Choroid plexus epithelial cell (primary cell): ENCODE results near the gene GPR157.
A peak's percentile ranks its signal among the peaks of the same experiment; 100 is the strongest.

ENCODE experiments used
- DNase-seq: peaks from one replicate; pipeline ENCODE4 v3.0.0-alpha.2; 2010; ENCODE audit warnings: low read depth
- H3K4me3 ChIP-seq: 2 replicates; pipeline ENCODE4 v1.5.1; 2011; ENCODE audit warnings: low read depth, mild to moderate bottlenecking, control low read depth, low read length, moderate library complexity
- TF ChIP-seq, protein P1 (sequence below): conservative IDR thresholded peaks from 2 replicates; pipeline ENCODE4 v1.5.1; 2011; ENCODE audit warnings: low read depth, mild to moderate bottlenecking, control low read depth, inconsistent platforms, low read length, moderate library complexity

GPR157 gene

DNA sequence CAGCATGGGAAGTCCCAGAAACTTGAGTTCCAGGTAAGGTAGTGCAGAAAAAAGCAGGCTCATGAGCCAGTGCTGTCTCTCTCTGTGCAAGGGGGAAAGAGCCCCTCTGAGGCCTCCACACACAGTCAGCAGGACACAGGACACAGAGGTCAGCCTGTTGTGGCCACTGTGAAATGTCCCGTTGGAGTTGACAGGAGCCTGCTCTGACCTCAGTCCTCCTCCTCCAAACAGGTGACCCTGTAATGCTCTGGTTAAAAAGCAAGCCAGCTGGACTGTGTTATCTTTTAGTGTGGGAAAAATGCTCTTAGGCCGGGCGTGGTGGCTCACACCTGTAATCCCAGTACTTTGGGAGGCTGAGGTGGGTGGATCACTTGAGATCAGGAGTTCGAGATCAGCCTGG, 24.2 kb upstream of the GPR157 start:
- no peak overlapping the region for H3K4me3 ChIP-seq
- TF ChIP-seq, protein P1, sequence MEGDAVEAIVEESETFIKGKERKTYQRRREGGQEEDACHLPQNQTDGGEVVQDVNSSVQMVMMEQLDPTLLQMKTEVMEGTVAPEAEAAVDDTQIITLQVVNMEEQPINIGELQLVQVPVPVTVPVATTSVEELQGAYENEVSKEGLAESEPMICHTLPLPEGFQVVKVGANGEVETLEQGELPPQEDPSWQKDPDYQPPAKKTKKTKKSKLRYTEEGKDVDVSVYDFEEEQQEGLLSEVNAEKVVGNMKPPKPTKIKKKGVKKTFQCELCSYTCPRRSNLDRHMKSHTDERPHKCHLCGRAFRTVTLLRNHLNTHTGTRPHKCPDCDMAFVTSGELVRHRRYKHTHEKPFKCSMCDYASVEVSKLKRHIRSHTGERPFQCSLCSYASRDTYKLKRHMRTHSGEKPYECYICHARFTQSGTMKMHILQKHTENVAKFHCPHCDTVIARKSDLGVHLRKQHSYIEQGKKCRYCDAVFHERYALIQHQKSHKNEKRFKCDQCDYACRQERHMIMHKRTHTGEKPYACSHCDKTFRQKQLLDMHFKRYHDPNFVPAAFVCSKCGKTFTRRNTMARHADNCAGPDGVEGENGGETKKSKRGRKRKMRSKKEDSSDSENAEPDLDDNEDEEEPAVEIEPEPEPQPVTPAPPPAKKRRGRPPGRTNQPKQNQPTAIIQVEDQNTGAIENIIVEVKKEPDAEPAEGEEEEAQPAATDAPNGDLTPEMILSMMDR: no peak
- no peak for DNase-seq

DNA sequence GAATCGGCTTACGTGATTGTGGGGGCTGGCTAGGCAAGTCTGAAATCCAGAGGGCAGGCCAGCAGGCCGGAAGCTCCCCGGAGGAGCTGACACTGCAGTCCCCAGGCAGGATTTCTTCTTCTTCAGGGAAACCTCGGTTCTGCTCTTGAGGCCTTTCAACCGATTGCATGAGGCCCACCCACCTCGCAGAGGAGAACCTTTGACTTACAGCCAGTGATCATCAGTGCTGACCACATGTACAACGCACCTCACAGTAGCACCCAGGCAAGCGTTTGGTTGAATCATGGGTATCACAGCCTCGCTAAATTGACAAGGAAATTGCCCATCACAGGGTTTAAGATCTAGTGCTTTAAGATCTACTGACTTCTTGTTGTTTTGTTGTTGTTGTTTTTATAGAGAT, 23.6 kb upstream of the GPR157 start:
- no peak for DNase-seq
- no peak overlapping the region for H3K4me3 ChIP-seq
- TF ChIP-seq, protein P1: no peak

DNA sequence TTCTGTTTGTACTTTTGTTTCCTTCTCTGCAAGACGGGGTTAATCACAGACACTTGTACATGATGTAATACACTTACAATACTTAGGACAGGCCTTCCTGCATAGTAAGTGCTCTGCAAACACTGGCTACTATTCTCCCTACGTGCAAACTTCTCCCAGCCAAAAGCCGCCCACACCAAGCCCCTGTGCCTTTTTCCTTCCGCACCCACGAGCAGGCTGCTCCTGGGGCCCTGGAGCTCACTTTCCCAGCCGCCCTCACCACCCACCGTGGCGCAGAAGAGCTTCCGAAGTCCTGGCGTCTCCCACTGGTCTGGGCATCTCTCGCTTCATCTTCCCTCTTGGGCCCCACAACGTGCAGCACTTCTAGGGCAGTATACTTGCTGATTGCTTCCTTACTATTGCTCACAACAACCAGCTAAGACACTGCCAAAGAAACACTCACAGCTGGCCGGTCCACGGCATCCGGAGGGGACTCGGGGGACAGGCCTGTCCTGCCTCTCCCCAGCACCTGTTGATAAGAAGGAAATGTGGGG, 22.5 kb upstream of the GPR157 start:
- DNase-seq: peak; percentile 46
- TF ChIP-seq, protein P1: no peak
- no peak overlapping the region for H3K4me3 ChIP-seq

DNA sequence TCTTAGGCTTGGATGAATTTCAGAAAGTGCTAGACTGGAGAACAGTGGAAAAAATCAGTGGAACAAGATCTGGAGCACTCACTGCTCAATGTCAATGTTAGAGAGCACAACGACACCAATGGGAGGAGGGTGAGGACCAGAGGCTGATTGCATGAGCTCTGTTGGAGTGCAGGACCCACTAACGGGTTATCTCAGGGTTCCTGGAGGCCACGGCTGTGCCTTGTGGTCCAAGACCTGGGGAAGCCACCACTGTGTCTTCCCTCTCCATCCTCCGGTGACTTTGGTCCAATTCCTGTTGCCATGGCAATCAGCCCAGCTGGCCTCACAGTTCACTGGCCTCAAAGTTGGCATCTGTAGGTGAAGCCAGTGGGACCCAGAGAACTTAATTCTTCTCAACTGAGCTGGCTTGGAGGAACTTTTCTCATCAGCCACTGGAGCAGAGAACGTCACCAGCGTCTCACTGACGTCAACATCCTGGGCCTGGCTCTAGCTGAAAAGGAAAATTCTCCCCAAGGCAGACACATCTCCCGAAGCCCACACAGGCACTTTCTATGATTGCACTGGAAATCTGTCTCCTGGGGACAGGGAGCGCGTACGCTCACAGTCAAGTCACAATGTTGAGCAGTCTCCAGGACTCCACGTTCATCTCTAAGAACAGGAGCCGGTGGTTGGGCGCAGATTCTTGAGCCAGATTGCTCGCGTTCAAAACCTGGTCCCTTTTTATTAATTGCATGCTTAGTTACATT, 21.9 kb upstream of the GPR157 start:
- H3K4me3 ChIP-seq: no peak overlapping the region
- TF ChIP-seq, protein P1: no peak
- DNase-seq: no peak

DNA sequence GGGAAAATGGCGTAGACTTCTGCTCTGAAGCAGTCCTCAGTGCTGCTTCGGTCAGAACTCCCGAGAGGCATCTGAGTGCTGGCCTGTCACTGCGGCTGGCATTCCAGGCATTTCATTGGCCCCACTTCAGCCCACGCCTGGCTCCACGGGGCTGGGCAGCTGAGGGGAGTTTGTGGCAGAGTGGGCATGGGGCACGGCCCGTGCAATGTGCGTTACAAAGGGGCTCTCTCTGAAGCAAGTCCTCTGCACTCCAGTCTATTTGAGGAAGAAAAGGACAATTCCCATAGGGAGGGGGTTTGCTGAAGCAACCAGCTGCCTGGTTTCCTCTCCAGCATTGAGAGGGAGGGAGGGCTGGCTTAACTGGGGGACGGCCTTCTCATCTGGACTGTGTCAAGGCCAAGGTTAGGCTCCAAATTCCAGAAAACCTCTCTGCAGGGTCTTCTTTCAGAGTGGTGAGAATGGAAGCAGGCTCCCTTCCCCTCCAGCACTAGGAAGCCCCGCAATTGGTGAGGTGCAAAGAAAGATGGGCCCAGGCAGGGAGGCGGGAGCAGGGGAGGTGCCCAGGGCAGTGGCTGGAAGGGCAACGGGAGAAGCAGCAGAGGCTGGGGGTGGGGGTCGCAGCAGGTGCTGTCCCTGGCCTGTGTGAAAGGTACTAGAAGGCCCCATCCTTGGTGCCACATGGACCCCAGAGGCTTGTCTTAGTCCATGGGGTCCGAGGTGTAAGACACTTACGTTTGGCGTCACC, 21.1 kb upstream of the GPR157 start:
- DNase-seq: no peak
- TF ChIP-seq, protein P1: no peak
- no peak overlapping the region for H3K4me3 ChIP-seq

DNA sequence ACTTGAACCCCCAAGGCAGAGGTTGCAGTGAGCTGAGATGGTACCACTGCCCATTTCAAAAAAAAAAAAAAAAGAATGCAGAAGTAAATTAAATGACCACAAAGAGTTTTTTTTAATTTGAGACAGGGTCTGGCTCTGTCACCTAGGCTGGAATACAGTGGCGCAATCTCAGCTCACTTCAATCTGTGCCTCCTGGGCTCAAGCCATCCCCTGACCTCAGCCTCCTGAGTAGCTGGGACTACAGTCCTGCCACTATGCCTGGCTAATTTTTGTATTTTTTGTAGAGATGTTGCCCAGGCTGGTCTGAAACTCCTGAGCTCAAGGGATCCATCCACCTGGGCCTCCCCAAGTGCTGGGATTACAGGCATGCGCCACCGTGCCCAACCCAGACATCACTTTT, 20.2 kb upstream of the GPR157 start:
- no peak for DNase-seq
- TF ChIP-seq, protein P1: no peak
- no peak overlapping the region for H3K4me3 ChIP-seq

DNA sequence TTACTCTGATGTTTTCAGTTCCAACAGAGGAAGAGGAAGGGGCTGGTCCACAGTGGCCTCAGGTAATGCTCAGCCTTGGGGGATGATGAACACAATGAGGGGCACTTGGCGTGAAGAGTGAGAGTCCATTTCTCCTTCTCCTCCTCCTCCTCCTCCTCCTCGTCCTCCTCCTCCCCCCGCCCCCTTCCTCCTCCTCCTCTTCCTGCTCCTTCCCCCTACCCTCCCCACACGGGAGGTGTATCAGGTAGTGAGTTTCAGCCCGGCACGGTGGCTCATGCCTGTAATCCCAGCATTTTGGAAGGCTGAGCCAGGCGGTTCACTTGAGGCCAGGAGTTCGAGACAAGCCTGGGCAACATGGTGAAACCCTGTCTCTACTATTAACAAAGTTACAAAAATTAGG, 17.3 kb upstream of the GPR157 start:
- TF ChIP-seq, protein P1: no peak
- DNase-seq: no peak
- H3K4me3 ChIP-seq: no peak overlapping the region
